Memory B cell (primary cell): ENCODE measurements around the gene JAM3.
"Not testable (repeated sequence)": the region's sequence is repeated elsewhere in the genome, so short reads cannot be mapped to it uniquely, and the experiment has no call there.

Source experiments
- ATAC-seq: fragments of 150-1000 bp; cut with Tn5 transposase; 2 replicates; pipeline ENCODE4 v1.10.0; 2021; ENCODE audit warnings: low read depth, mild to moderate bottlenecking, moderate library complexity
- DNase-seq, 2 donors: peaks; one replicate each; pipeline ENCODE4 v3.0.0; 2022; ENCODE audit warnings: low spot score in 2 of 2
- H3K27ac Mint-ChIP-seq: one replicate; pipeline ENCODE4 v1.8.0; 2022; ENCODE audit warnings: mild to moderate bottlenecking, moderate library complexity, mixed read lengths
- H3K27me3 Mint-ChIP-seq: one replicate; pipeline ENCODE4 v1.8.0; 2022; ENCODE audit warnings: mixed read lengths
- H3K36me3 Mint-ChIP-seq: one replicate; pipeline ENCODE4 v1.8.0; 2022; ENCODE audit warnings: mild to moderate bottlenecking, mixed read lengths
- H3K4me1 Mint-ChIP-seq: one replicate; pipeline ENCODE4 v1.8.0; 2022; ENCODE audit warnings: mixed read lengths
- H3K4me3 Mint-ChIP-seq: one replicate; pipeline ENCODE4 v1.8.0; 2022; ENCODE audit warnings: mild to moderate bottlenecking, moderate library complexity, mixed read lengths
- H3K9me3 Mint-ChIP-seq: one replicate; pipeline ENCODE4 v1.8.0; 2022; ENCODE audit warnings: mixed read lengths

The JAM3 gene

DNA sequence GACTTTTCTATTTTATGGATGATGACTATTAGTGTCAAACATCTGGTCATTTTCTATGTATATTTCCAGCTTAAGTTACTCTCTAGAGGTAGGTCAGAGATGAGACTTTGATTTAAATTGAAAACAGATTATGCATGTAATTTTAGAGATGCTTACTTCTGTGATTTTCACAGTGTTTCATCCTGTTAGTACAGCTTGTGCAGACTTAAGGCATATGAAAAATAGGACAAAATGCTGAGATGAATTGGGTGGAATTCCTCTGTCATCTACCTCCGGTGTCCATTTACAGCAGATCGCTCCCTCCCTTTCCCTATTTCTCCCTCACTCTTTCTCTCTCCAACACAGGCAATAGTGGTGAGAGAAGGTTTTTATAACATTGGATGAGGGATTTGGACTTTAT lies 14.1 kb downstream of the JAM3 start:
- Mint-ChIP-seq H3K36me3 (peaks cover 24% of the 10 kb centered on the region), H3K4me3 (no peak overlapping the region), H3K9me3 (peaks cover 10% of the 10 kb centered on the region), H3K4me1 (peaks cover 12% of the 10 kb centered on the region), H3K27ac (no peak overlapping the region), H3K27me3 (no peaks in the 10 kb centered on the region)
- DNase-seq (no peak), ATAC-seq (no peak)

DNA sequence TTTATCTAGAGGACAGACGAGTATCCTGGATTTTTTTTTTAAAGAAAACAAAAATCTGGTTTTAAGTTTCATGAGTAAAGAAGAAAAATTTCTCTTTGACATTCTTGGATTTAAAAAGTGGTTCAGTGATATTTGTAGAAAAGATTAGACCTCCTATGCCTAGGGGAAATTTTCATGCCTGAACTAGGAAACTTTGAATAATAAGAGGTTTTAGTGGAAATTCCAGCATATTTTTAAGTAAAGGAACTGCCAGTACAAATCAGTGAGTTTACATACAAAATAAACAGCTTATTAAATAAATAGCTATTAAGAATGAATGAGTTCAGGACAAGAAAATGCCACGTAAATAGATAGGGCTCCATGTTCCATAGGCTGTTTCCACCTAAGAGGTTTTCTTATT lies 17.5 kb downstream of the JAM3 start:
- Mint-ChIP-seq H3K27ac (no peak overlapping the region), H3K36me3 (peaks cover 16% of the 10 kb centered on the region), H3K27me3 (no peaks in the 10 kb centered on the region), H3K9me3 (peaks cover 3% of the 10 kb centered on the region), H3K4me3 (no peak overlapping the region), H3K4me1 (peaks cover 13% of the 10 kb centered on the region)
- ATAC-seq (no peak), DNase-seq (no peak)

DNA sequence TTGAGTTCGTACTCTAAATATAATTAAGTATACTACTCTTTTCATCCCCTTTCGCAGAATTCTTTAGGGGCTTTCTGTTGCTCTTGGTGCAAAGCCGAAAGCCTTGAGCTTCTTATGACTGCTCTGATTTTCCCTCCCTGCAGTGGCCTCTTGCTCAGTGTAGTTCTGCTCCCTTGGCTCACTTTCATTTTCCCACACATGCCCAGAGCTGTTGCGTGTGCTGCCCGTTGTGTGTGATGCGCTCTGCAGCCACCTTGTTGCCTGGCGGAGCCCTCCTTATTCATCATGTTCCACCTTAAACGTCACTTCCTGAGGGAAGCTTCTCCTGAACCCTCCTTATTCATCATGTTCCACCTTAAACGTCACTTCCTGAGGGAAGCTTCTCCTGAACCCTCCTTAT lies 23.1 kb downstream of the JAM3 start:
- H3K27ac Mint-ChIP-seq, DNase-seq: not testable (repeated sequence)
- H3K4me1 Mint-ChIP-seq = peaks cover 31% of the 10 kb centered on the region

DNA sequence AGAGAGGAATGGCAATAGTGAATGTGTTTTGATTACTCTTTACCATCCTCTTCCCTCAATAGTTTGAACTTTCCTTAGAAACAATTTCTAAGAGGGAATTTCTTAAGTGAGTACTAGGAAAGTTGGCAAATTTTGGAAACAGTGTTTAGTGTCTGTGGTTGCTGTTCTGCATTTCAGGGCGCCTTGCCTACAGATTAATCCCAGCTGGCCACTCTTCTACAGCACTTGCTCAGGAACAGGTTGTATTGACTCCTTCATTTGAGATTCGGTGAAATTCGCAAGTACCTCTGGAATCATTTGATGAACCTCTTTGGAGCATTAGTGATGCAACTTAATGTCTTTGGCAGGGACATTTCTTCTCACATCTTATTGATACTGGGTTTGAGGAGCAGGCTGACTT lies 28.3 kb downstream of the JAM3 start:
- no peak for DNase-seq
- Mint-ChIP-seq H3K36me3 (peaks cover 8% of the 10 kb centered on the region), H3K27me3 (peaks cover 4% of the 10 kb centered on the region), H3K4me1 (peaks cover 36% of the 10 kb centered on the region), H3K4me3 (no peak overlapping the region), H3K27ac (no peak overlapping the region), H3K9me3 (no peaks in the 10 kb centered on the region)
- ATAC-seq = no peak

More for the DNA sequence above, 23.1 kb downstream of the JAM3 start:
- not testable (repeated sequence) for H3K9me3 Mint-ChIP-seq, H3K4me3 Mint-ChIP-seq, ATAC-seq, H3K27me3 Mint-ChIP-seq
- peaks cover 10% of the 10 kb centered on the region for H3K36me3 Mint-ChIP-seq

DNA sequence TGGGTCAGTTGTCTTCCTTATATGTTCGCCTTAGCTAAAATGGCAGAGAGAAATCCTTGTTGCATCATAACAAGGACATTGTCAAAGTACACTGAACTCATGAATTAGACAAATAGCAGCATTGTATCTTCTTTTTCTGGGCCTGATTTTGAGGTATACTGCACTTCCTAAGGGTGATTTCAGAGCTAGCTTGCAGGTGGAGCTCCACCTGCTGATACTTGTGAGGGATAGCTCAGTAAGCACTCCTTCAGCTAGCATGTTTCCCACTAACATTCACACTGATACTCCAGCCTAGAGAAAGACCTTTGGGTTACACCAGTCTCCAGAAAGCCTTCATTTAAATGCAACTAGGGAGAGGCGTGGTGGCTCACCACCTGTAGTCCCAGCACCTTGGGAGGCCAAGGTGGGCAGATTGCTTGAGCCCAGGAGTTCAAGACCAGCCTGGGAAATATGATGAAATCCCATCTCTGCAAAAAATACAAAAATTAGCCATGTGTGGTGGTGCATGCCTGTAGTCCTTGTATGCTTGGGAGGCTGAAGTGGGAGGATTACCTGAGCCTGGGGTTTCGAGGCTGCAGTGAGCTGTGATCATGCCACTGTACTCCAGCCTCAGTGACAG lies 29.8 kb downstream of the JAM3 start:
- DNase-seq (no peak), ATAC-seq (peak; percentile 65)
- no peaks in the 10 kb centered on the region for H3K9me3 Mint-ChIP-seq
- H3K36me3 Mint-ChIP-seq = peaks cover 4% of the 10 kb centered on the region
- H3K4me1 Mint-ChIP-seq = peaks cover 26% of the 10 kb centered on the region
- H3K4me3 Mint-ChIP-seq = no peak overlapping the region
- no peak overlapping the region for H3K27ac Mint-ChIP-seq
- H3K27me3 Mint-ChIP-seq = no peaks in the 10 kb centered on the region

DNA sequence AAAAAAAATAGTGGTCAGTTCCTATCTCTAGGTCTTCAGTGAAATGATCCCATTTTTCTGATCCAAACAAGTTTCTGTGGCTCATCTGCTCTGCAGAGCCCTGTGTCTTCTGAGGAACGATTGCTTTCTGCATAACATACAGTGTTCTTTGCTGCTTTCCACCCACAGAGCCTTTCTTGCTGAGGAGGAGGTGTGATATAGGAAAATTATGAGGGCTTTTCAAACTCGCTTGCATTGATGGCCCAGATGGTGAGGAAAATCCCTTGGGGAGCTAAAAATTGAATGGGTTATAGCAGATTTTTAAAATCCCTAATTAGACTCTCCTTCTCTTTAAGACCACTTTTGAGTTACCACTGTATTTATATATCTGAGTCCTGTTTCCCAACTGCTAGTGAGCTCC lies 31.3 kb downstream of the JAM3 start:
- no peaks in the 10 kb centered on the region for H3K27me3 Mint-ChIP-seq
- DNase-seq = no peak
- peaks cover 4% of the 10 kb centered on the region for H3K36me3 Mint-ChIP-seq
- H3K9me3 Mint-ChIP-seq = peaks cover 2% of the 10 kb centered on the region
- no peak overlapping the region for H3K4me3 Mint-ChIP-seq
- ATAC-seq = no peak
- H3K27ac Mint-ChIP-seq = no peak overlapping the region
- H3K4me1 Mint-ChIP-seq = peaks cover 18% of the 10 kb centered on the region

DNA sequence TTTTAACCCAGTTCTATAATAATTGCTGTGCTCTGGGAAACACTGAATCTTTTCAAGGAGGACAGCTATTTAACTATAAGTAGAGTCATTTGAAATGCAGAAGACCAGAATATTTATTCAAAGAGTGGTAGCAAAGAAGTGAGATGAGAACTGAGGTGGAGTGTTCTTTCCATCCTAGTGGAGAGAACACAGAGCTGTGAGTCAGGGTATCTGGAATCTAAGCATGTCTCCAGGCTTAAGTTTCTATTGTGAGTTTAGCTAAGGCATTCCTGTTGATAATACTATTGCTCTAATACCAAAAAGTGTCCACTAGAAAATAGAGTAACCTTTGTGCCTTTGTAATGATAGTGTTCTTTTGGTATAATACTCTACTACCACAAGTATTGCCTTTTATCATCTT lies 32.4 kb downstream of the JAM3 start:
- no peaks in the 10 kb centered on the region for H3K27me3 Mint-ChIP-seq
- H3K9me3 Mint-ChIP-seq = peaks cover 6% of the 10 kb centered on the region
- DNase-seq (no peak), ATAC-seq (no peak)
- H3K4me1 Mint-ChIP-seq = peaks cover 17% of the 10 kb centered on the region
- no peak overlapping the region for H3K27ac Mint-ChIP-seq
- H3K36me3 Mint-ChIP-seq = peaks cover 4% of the 10 kb centered on the region
- H3K4me3 Mint-ChIP-seq = no peak overlapping the region

DNA sequence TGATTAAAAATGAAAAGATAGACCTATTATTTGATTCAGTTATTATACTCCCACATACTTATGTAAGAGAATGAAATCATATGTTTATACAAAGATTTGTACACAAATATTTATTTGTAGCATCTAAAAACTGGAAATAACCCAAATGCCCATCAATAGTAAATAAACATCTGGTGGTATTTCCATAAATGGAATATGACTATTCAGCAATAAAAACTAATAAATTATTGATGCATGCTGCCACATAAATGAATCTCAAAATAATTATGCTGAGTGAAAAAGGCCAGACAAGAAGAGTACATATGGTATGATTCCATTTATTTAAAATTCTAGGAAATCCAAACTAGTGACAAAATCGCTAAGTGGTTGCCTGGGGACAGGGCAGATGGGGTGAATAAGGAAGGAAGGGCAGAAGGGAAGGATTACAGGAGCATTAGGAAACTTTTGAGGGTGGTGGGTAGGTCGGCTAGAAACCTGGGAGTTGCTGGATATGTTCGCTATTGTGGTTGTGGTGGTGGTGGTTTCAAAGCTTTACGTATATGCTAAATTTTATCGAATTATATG lies 41.5 kb downstream of the JAM3 start:
- no peak overlapping the region for H3K27ac Mint-ChIP-seq
- H3K27me3 Mint-ChIP-seq = no peaks in the 10 kb centered on the region
- H3K4me1 Mint-ChIP-seq = peaks cover 2% of the 10 kb centered on the region
- H3K9me3 Mint-ChIP-seq = peaks cover 11% of the 10 kb centered on the region
- DNase-seq (no peak), ATAC-seq (no peak)
- H3K36me3 Mint-ChIP-seq = peaks cover 7% of the 10 kb centered on the region
- no peak overlapping the region for H3K4me3 Mint-ChIP-seq

DNA sequence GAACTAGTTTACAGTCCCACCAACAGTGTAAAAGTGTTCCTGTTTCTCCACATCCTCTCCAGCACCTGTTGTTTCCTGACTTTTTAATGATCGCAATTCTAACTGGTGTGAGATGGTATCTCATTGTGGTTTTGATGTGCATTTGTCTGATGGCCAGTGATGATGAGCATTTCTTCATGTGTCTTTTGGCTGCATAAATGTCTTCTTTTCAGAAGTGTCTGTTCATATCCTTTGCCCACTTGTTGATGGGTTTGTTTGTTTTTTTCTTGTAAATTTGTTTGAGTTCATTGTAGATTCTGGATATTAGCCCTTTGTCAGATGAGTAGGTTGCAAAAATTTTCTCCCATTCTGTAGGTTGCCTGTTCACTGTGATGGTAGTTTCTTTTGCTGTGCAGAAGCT lies 44.9 kb downstream of the JAM3 start:
- ATAC-seq, H3K36me3 Mint-ChIP-seq, H3K9me3 Mint-ChIP-seq, H3K4me3 Mint-ChIP-seq, H3K27ac Mint-ChIP-seq, DNase-seq, H3K27me3 Mint-ChIP-seq: not testable (repeated sequence)
- H3K4me1 Mint-ChIP-seq = peaks cover 13% of the 10 kb centered on the region

DNA sequence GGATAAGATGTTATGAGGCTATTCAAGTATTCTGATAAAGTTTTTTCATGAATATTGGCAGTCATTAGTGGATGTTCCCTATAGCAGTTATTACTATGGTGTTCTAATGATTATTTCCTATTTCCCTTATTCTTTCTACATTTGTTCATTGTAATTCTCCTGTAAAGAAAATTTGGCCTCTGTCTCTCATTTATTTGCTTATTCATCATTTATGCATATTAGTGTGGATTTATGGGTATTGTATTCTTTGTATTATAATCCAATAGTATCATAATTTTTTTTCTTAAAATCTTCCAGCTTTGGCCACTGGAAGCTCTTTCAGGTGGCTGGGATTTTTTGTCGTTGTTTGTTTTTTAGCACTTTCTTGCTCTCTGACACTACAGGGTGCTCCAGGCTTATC lies 47.3 kb downstream of the JAM3 start:
- peaks cover 13% of the 10 kb centered on the region for H3K4me1 Mint-ChIP-seq
- no peak for DNase-seq
- no peaks in the 10 kb centered on the region for H3K9me3 Mint-ChIP-seq
- ATAC-seq = no peak
- H3K4me3 Mint-ChIP-seq = no peak overlapping the region
- peaks cover 7% of the 10 kb centered on the region for H3K36me3 Mint-ChIP-seq
- no peak overlapping the region for H3K27ac Mint-ChIP-seq
- peaks cover 3% of the 10 kb centered on the region for H3K27me3 Mint-ChIP-seq

DNA sequence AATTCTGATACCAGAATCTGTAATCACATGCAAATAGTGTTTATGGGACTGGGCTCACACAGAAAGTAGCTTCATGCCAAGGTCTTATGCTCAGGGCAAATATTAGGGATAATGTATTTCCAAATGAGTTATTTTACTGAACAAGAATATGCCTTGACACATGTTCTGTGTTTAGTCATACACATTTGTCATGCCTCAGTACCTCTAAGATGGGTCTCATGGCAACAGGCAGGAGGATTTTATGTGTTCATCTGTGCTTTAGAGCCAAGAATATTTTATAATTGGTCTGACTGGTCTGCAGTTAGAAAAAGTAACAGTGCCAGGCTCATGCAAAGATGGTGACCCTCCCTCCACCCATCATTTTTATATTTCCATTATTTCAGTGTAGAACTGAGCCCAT lies 49.1 kb downstream of the JAM3 start:
- peaks cover 3% of the 10 kb centered on the region for H3K27me3 Mint-ChIP-seq
- no peaks in the 10 kb centered on the region for H3K9me3 Mint-ChIP-seq
- H3K36me3 Mint-ChIP-seq = peaks cover 2% of the 10 kb centered on the region
- no peak for ATAC-seq
- H3K4me1 Mint-ChIP-seq = peaks cover 13% of the 10 kb centered on the region
- no peak for DNase-seq
- H3K27ac Mint-ChIP-seq = no peak overlapping the region
- H3K4me3 Mint-ChIP-seq = no peak overlapping the region

DNA sequence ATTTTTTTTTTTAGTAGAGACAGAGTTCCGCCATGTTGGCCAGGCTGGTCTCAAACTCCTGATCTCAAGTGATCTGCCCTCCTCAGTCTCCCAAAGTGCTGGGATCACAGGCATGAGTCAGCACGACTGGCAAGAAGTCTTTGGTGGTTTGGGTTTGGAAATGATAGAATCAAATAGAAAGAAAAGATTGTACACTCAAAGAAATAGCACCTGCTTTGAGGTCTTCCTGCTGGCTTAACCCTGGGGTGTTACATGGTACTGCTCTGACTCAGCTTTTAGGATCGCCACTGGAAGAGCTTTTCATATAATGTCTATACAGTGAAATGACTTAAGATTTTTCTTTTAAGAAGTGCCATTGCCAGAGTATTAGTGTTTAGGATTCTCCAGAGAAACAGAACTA lies 50.2 kb downstream of the JAM3 start:
- no peaks in the 10 kb centered on the region for H3K9me3 Mint-ChIP-seq
- peaks cover 5% of the 10 kb centered on the region for H3K36me3 Mint-ChIP-seq
- no peak overlapping the region for H3K4me3 Mint-ChIP-seq
- no peak overlapping the region for H3K27ac Mint-ChIP-seq
- DNase-seq (no peak), ATAC-seq (no peak)
- peaks cover 16% of the 10 kb centered on the region for H3K4me1 Mint-ChIP-seq
- peaks cover 3% of the 10 kb centered on the region for H3K27me3 Mint-ChIP-seq

DNA sequence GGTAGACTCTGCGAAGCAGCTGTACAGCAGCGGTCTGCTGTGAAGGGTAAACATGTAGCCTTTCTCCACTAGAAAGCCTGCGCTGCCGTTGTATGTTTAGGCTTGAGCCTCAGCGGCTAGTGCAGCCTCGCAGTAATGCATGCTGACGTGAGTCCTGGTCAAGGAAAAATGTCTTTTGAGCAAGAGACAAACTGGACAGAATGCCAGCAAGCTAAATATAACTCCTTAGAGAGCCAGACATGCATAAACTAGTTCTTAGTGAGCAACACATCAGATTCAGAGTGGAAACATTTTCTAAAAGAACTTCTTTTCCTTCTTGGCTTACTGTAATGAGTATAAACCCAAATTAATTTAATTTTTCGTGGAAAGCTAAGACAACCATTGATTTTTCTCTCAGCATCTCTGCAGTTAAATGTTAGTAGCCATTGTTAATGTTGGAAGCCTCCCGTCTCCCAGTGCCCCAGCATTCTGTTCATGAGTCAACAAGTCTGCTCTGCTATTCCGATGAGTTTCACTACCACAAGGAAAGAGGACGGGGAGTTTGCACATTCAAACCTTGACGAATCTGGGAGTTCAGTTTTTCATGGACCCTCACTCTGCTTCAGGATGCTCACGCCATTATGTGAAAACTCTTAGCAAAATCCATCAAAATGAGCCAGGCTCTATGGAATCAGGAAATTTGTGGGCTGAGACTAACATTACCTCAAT lies 51.4 kb downstream of the JAM3 start:
- H3K9me3 Mint-ChIP-seq = no peaks in the 10 kb centered on the region
- H3K36me3 Mint-ChIP-seq = peaks cover 9% of the 10 kb centered on the region
- peaks cover 20% of the 10 kb centered on the region for H3K4me1 Mint-ChIP-seq
- ATAC-seq (no peak), DNase-seq (no peak)
- peaks cover 3% of the 10 kb centered on the region for H3K27me3 Mint-ChIP-seq
- H3K4me3 Mint-ChIP-seq = no peak overlapping the region
- no peak overlapping the region for H3K27ac Mint-ChIP-seq

DNA sequence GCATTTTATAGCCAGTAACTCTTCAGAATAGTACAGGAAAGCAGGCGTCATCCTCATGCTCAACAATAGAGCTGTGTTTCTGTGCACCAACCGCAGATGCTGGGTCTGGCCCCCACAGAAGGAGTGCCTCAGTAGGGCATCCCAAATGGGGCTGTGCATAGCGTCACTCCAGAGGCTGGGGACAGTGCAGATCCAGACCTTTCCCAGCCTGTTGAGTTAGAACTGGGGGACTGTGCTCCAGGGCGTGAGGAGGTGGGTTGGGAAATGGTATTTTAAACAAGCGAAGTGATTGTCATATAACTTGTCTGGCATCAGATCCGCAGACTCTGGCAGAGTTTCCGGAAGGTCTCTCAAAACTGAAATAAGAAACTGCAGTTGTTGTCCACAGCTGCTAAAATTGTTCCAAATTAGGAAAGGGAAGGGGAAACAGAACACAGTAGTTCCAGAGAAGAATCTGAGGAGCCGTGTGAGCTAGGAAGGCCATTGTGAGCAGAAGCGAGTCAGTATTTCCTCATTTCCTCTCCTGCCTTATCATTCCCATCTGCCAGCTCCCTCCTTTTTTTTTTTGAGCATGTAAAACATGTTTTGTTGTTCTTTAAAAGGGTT lies 52.2 kb downstream of the JAM3 start:
- no peak overlapping the region for H3K27ac Mint-ChIP-seq
- no peaks in the 10 kb centered on the region for H3K9me3 Mint-ChIP-seq
- peaks cover 4% of the 10 kb centered on the region for H3K27me3 Mint-ChIP-seq
- no peak for ATAC-seq
- H3K36me3 Mint-ChIP-seq = peaks cover 15% of the 10 kb centered on the region
- H3K4me1 Mint-ChIP-seq = peaks cover 23% of the 10 kb centered on the region
- no peak overlapping the region for H3K4me3 Mint-ChIP-seq
- no peak for DNase-seq
